Head of caudate nucleus (tissue), 42 donors: ENCODE data around the gene NDUFV3.
"Not testable (repeated sequence)": the region's sequence is repeated elsewhere in the genome, so short reads cannot be mapped to it uniquely, and the experiment has no call there.

Experiments used
- DNase-seq, 42 donors: peaks; one replicate each; pipeline versions ENCODE4 v3.0.0 to v3.0.0-alpha.2; 2020 to 2021; ENCODE audit warnings: mixed read lengths in 7 of 42
- intact Hi-C: fragments of 100-400 bp; cut with DNase I; formaldehyde crosslinking; loops from one replicate; pipeline ENCODE4 v1.15.0; 2022

Gene NDUFV3

GRCh38 chr21:42949094-42949755 is 56.1 kb downstream of the NDUFV3 start:
- intact Hi-C loops, DNase-seq: not testable (repeated sequence)

GRCh38 chr21:42951193-42951592 is 58.1 kb downstream of the NDUFV3 start:
- intact Hi-C loops, DNase-seq: not testable (repeated sequence)

GRCh38 chr21:42956824-42957630 is 63.9 kb downstream of the NDUFV3 start:
- DNase-seq: no peak
- intact Hi-C loops: no loop called here

GRCh38 chr21:42958122-42958521 is 65.0 kb downstream of the NDUFV3 start:
- intact Hi-C loops, DNase-seq: not testable (repeated sequence)

- intact Hi-C loops: no loop called here
- DNase-seq: no peak
Measured at GRCh38 chr21:42959728-42960127, 66.6 kb downstream of the NDUFV3 start.

GRCh38 chr21:42962380-42963007 is 69.4 kb downstream of the NDUFV3 start:
- DNase-seq: no peak
- intact Hi-C loops: no loop called here
